ENCODE results near the gene BMERB1. TPM values are rescaled to one million over a fixed set of nuclear protein-coding genes. Genes with fewer than 3 reads are reported as not detected.

Gene BMERB1
- total RNA-seq, 1 experiment from 2014 or later: 80.0 TPM

- in situ Hi-C loops (cut with HindIII; ENCODE audit: low pct_unique_long_range_greater_than_20kb, low sequenced_read_pairs) (no loop called here), intact Hi-C loops (cut with micrococcal nuclease; ENCODE audit: unreplicated experiment) (no loop called here)
- Histone ChIP-seq H3K27me3 (ENCODE audit: control insufficient read depth, insufficient read depth, low read length) (no peaks in the 10 kb centered on the region), H3K36me3 (ENCODE audit: control insufficient read depth, insufficient read depth, low read length) (no peaks in the 10 kb centered on the region), H3K9me3 (ENCODE audit: control insufficient read depth, insufficient read depth, low read depth, low read length) (no peaks in the 10 kb centered on the region), H3K27ac (ENCODE audit: low read length) (no peak overlapping the region), H3K4me3 (ENCODE audit: low read depth in 2 of 2, low read length in 2 of 2) (no peak overlapping the region), H3K4me1 (ENCODE audit: control insufficient read depth, insufficient read depth, low read length) (no peaks in the 10 kb centered on the region)
- POLR2A ChIA-PET: interaction anchor here (0.6 kb wide), 1 partner anchor 94 kb away, joined by 3 read pairs; no protein-coding TSS in a partner anchor
- CTCF ChIA-PET: no interaction called here
- TF ChIP-seq, protein P1, sequence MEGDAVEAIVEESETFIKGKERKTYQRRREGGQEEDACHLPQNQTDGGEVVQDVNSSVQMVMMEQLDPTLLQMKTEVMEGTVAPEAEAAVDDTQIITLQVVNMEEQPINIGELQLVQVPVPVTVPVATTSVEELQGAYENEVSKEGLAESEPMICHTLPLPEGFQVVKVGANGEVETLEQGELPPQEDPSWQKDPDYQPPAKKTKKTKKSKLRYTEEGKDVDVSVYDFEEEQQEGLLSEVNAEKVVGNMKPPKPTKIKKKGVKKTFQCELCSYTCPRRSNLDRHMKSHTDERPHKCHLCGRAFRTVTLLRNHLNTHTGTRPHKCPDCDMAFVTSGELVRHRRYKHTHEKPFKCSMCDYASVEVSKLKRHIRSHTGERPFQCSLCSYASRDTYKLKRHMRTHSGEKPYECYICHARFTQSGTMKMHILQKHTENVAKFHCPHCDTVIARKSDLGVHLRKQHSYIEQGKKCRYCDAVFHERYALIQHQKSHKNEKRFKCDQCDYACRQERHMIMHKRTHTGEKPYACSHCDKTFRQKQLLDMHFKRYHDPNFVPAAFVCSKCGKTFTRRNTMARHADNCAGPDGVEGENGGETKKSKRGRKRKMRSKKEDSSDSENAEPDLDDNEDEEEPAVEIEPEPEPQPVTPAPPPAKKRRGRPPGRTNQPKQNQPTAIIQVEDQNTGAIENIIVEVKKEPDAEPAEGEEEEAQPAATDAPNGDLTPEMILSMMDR (IDR thresholded peaks at IDR 0.05): no peak
- TF ChIP-seq TCF7L2 (IDR thresholded peaks at IDR 0.05; ENCODE audit: low read depth, low read length) (no peak), POLR2AphosphoS5 (IDR thresholded peaks at IDR 0.05; ENCODE audit: low read depth, low read length) (no peak), SIN3A (IDR thresholded peaks at IDR 0.05; ENCODE audit: borderline replicate concordance, insufficient read depth, low read depth, low read length) (no peak)
- TF ChIP-seq, protein P2, sequence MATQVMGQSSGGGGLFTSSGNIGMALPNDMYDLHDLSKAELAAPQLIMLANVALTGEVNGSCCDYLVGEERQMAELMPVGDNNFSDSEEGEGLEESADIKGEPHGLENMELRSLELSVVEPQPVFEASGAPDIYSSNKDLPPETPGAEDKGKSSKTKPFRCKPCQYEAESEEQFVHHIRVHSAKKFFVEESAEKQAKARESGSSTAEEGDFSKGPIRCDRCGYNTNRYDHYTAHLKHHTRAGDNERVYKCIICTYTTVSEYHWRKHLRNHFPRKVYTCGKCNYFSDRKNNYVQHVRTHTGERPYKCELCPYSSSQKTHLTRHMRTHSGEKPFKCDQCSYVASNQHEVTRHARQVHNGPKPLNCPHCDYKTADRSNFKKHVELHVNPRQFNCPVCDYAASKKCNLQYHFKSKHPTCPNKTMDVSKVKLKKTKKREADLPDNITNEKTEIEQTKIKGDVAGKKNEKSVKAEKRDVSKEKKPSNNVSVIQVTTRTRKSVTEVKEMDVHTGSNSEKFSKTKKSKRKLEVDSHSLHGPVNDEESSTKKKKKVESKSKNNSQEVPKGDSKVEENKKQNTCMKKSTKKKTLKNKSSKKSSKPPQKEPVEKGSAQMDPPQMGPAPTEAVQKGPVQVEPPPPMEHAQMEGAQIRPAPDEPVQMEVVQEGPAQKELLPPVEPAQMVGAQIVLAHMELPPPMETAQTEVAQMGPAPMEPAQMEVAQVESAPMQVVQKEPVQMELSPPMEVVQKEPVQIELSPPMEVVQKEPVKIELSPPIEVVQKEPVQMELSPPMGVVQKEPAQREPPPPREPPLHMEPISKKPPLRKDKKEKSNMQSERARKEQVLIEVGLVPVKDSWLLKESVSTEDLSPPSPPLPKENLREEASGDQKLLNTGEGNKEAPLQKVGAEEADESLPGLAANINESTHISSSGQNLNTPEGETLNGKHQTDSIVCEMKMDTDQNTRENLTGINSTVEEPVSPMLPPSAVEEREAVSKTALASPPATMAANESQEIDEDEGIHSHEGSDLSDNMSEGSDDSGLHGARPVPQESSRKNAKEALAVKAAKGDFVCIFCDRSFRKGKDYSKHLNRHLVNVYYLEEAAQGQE (IDR thresholded peaks at IDR 0.05; ENCODE audit: insufficient read depth in 1 of 2, low read depth in 2 of 2, low read length in 1 of 2): no peak
- ATAC-seq (no peak), DNase-seq (ENCODE audit: low read depth, low spot score) (no peak)
- no TSS peak for BruUV-seq (replicated peaks)
Observed at GRCh38 chr16:15557258-15557657, 122.9 kb downstream of the BMERB1 start.

GRCh38 chr16:15559176-15559575, 124.8 kb downstream of the BMERB1 start:
- ChIA-PET POLR2A (interaction anchor here (0.7 kb wide), 1 partner anchor 17 kb away, joined by 3 read pairs; no protein-coding TSS in a partner anchor), CTCF (no interaction called here)
- Histone ChIP-seq H3K27ac (ENCODE audit: low read length) (no peak overlapping the region), H3K4me3 (ENCODE audit: low read depth in 2 of 2, low read length in 2 of 2) (no peak overlapping the region), H3K4me1 (ENCODE audit: control insufficient read depth, insufficient read depth, low read length) (peaks cover 5% of the 10 kb centered on the region; the same call in 1 of the 2 replicates), H3K36me3 (ENCODE audit: control insufficient read depth, insufficient read depth, low read length) (no peaks in the 10 kb centered on the region), H3K9me3 (ENCODE audit: control insufficient read depth, insufficient read depth, low read depth, low read length) (no peaks in the 10 kb centered on the region), H3K27me3 (ENCODE audit: control insufficient read depth, insufficient read depth, low read length) (no peaks in the 10 kb centered on the region)
- no TSS peak for BruUV-seq (replicated peaks)
- no peak for DNase-seq (ENCODE audit: low read depth, low spot score)
- ATAC-seq: no peak
- TF ChIP-seq, protein P1 (IDR thresholded peaks at IDR 0.05): no peak
- TF ChIP-seq, protein P2 (IDR thresholded peaks at IDR 0.05; ENCODE audit: insufficient read depth in 1 of 2, low read depth in 2 of 2, low read length in 1 of 2): no peak
- TF ChIP-seq SIN3A (IDR thresholded peaks at IDR 0.05; ENCODE audit: borderline replicate concordance, insufficient read depth, low read depth, low read length): no peak
- no peak for TF ChIP-seq POLR2AphosphoS5 (IDR thresholded peaks at IDR 0.05; ENCODE audit: low read depth, low read length)
- no peak for TF ChIP-seq TCF7L2 (IDR thresholded peaks at IDR 0.05; ENCODE audit: low read depth, low read length)
- in situ Hi-C loops (cut with HindIII; ENCODE audit: low pct_unique_long_range_greater_than_20kb, low sequenced_read_pairs) (no loop called here), intact Hi-C loops (cut with micrococcal nuclease; ENCODE audit: unreplicated experiment) (no loop called here)
